Measurements from ENCODE around the gene RXRB. TPM values are rescaled to one million over a fixed set of nuclear protein-coding genes. Genes with fewer than 3 reads are reported as not detected.

The RXRB gene
- total and polyA plus RNA-seq, 2 of the 13 experiments (the other 11 are each of a cell fraction or from before 2014, with no cell fraction given) = 26.7 to 55.7 TPM

- TF ChIP-seq PAF1 (CRISPR knock-in tag; IDR thresholded peaks at IDR 0.05) = no peak
- peak; percentile 23; the same call in 1 of the 2 replicates for TF ChIP-seq CREB1 (IDR thresholded peaks at IDR 0.05)
- TF ChIP-seq CREB1 (CRISPR knock-in tag; IDR thresholded peaks at IDR 0.05) = no peak
- no peak for TF ChIP-seq GPN1 (CRISPR knock-in tag; IDR thresholded peaks at IDR 0.05; ENCODE audit: borderline replicate concordance)
- TF ChIP-seq ZNF333 (CRISPR knock-in tag; IDR thresholded peaks at IDR 0.05; ENCODE audit: borderline replicate concordance) = no peak; the same call in 1 of the 2 replicates
- no peak for TF ChIP-seq ZNF136 (CRISPR knock-in tag; IDR thresholded peaks at IDR 0.05; ENCODE audit: low read depth)
- TF ChIP-seq HOMEZ (CRISPR knock-in tag; IDR thresholded peaks at IDR 0.05; ENCODE audit: low read depth) = peak; percentile 70; the same call in 1 of the 2 replicates
- TF ChIP-seq IKZF4 (CRISPR knock-in tag; IDR thresholded peaks at IDR 0.05; ENCODE audit: borderline replicate concordance, low read depth, not compliant biosample characterization) = no peak
- no peak for TF ChIP-seq SMAD9 (CRISPR knock-in tag; IDR thresholded peaks at IDR 0.05)
- TF ChIP-seq WIZ (CRISPR knock-in tag; IDR thresholded peaks at IDR 0.05) = no peak
- TF ChIP-seq PCBP1 (IDR thresholded peaks at IDR 0.05; ENCODE audit: borderline replicate concordance, low read depth, low read length) = no peak
- no peak for TF ChIP-seq FOXC1 (CRISPR knock-in tag; IDR thresholded peaks at IDR 0.05; ENCODE audit: borderline replicate concordance)
- no peak for TF ChIP-seq TAF15 (IDR thresholded peaks at IDR 0.05; ENCODE audit: low read depth, low read length, poor library complexity, severe bottlenecking)
- TF ChIP-seq ZNF562 (CRISPR knock-in tag; IDR thresholded peaks at IDR 0.05; ENCODE audit: borderline replicate concordance) = no peak
- 0 out of 2 replicates have a peak, but pooled peaks have one; percentile 35 for TF ChIP-seq ARHGAP35 (CRISPR knock-in tag; IDR thresholded peaks at IDR 0.05; ENCODE audit: borderline replicate concordance)
- TF ChIP-seq ZNF574 (CRISPR knock-in tag; IDR thresholded peaks at IDR 0.05) = peak; percentile 85
- TF ChIP-seq ZNF180 (CRISPR knock-in tag; IDR thresholded peaks at IDR 0.05; ENCODE audit: borderline replicate concordance, low read depth) = no peak
- TF ChIP-seq KLF15 (CRISPR knock-in tag; IDR thresholded peaks at IDR 0.05; ENCODE audit: borderline replicate concordance) = peak; percentile 68; the same call in 1 of the 2 replicates
- no peak; the same call in 1 of the 2 replicates for TF ChIP-seq ZNF232 (CRISPR knock-in tag; IDR thresholded peaks at IDR 0.05; ENCODE audit: borderline replicate concordance)
- TF ChIP-seq EED (CRISPR knock-in tag; IDR thresholded peaks at IDR 0.05) = no peak; the same call in 1 of the 2 replicates
- no peak for TF ChIP-seq NR3C1 (CRISPR knock-in tag; IDR thresholded peaks at IDR 0.05)
- no peak for TF ChIP-seq MATR3 (CRISPR knock-in tag; IDR thresholded peaks at IDR 0.05)
- TF ChIP-seq MBNL3 (CRISPR knock-in tag; conservative IDR thresholded peaks at IDR 0.05) = no peak
- TF ChIP-seq HBP1 (CRISPR knock-in tag; IDR thresholded peaks at IDR 0.05; ENCODE audit: low read depth) = 0 out of 2 replicates have a peak, but pooled peaks have one; percentile 79
- TF ChIP-seq ARNTL (CRISPR knock-in tag; IDR thresholded peaks at IDR 0.05) = peak; percentile 64; the same call in 1 of the 2 replicates
These were observed 2.2 kb downstream of the RXRB start (continued) for GRCh38 chr6:33198159-33198852.
